Left ventricle myocardium inferior (tissue), 1 donor: Measurements from ENCODE around the gene COPG2. TPM values are rescaled to one million over a fixed set of nuclear protein-coding genes. Genes with fewer than 3 reads are reported as not detected.

Source experiments
- DNase-seq: peaks from one replicate; pipeline ENCODE4 v3.0.0-alpha.2; 2020
- H3K27ac ChIP-seq: fragments of 200-600 bp; replicated peaks from 2 replicates; pipeline ENCODE4 v1.8.0; 2021
- H3K27me3 ChIP-seq: fragments of 200-600 bp; 2 replicates; pipeline ENCODE4 v1.8.0; 2021; ENCODE audit warnings: low read depth
- H3K36me3 ChIP-seq: fragments of 200-600 bp; 2 replicates; pipeline ENCODE4 v1.8.0; 2021
- H3K4me1 ChIP-seq: fragments of 200-600 bp; 2 replicates; pipeline ENCODE4 v1.8.0; 2021
- H3K4me3 ChIP-seq: fragments of 200-600 bp; 2 replicates; pipeline ENCODE4 v1.8.0; 2021; ENCODE audit warnings: mild to moderate bottlenecking, moderate library complexity
- H3K9me3 ChIP-seq: fragments of 200-600 bp; replicated peaks from 2 replicates; pipeline ENCODE4 v1.8.0; 2021
- intact Hi-C: fragments of 100-400 bp; cut with micrococcal nuclease; formaldehyde crosslinking; loops from one replicate; pipeline ENCODE4 v1.11.0; 2022
- microRNA-seq: library from miRNA; unstranded; fragments of <30 nt; microRNA quantifications from one replicate; pipeline ENCODE4 v1.2.0, GENCODE V29; 2020
- total RNA-seq: library from RNA; stranded (reverse); fragmentation: NEBNext Ultra II Directional; extraction: Animal tissue kit (Norgen Biotek cat#: 25700); gene quantifications from one replicate; pipeline ENCODE4 v1.2.1, GENCODE V29; 2021
- TF ChIP-seq, protein P1 (sequence below): fragments of 200-600 bp; IDR thresholded peaks from 2 replicates; pipeline ENCODE4 v1.8.0; 2021; ENCODE audit warnings: antibody characterized with exemption, mild to moderate bottlenecking, borderline replicate concordance
- donor health status: DM: no; HTN: yes; CAD: no; lungs with severe emphysema.

Gene COPG2
- total RNA-seq, 1 donor from 2014 or later = 16.9 TPM

DNA sequence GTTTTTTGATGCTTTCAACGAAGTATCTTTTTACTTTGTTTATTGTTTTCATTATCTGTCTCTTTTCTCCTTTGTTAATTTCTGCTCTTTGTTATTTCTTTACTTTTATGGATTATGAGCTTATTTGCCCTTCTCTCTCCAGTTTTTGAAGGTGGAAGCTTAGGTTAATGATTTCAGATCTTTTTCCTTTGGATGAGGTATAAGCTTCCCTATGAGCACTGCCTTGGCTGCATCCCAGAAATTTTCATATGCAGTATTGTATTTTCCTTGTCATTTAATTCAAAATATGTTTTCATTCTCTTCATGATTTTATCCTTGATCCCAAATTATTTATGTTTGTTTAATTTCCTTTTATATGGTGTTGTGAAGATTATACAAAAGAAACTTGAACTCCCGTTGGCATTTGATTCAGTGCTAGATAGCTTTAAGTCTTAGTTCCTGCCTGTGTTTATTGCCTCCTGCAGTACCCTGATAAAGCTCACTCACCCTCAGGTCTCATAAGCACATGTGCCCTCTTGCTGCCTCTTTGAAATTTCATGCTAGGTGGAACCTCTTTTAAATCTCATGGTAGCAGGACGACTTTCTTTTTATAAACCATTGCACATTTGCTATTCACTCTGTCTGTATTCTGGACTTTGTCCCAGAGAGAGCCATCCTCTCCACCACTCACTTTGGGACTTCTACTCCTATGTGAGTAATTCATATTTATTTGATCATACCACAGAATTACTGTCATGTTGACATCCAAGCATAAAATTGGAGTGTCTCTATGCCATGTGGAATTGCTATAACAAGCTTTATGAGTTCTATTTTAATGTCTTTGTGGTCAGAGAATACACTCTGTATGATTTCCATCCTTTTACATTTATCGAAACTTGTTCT, 204.8 kb downstream of the COPG2 start:
- intact Hi-C loops = no loop called here
- no peaks in the 10 kb centered on the region for H3K4me1 ChIP-seq
- TF ChIP-seq, protein P1, sequence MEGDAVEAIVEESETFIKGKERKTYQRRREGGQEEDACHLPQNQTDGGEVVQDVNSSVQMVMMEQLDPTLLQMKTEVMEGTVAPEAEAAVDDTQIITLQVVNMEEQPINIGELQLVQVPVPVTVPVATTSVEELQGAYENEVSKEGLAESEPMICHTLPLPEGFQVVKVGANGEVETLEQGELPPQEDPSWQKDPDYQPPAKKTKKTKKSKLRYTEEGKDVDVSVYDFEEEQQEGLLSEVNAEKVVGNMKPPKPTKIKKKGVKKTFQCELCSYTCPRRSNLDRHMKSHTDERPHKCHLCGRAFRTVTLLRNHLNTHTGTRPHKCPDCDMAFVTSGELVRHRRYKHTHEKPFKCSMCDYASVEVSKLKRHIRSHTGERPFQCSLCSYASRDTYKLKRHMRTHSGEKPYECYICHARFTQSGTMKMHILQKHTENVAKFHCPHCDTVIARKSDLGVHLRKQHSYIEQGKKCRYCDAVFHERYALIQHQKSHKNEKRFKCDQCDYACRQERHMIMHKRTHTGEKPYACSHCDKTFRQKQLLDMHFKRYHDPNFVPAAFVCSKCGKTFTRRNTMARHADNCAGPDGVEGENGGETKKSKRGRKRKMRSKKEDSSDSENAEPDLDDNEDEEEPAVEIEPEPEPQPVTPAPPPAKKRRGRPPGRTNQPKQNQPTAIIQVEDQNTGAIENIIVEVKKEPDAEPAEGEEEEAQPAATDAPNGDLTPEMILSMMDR = no peak
- H3K4me3 ChIP-seq = no peak overlapping the region
- no peak overlapping the region for H3K27ac ChIP-seq
- H3K27me3 ChIP-seq = peaks cover 1% of the 10 kb centered on the region
- no peak for DNase-seq
- H3K9me3 ChIP-seq = peaks cover 31% of the 10 kb centered on the region
- H3K36me3 ChIP-seq = no peaks in the 10 kb centered on the region

DNA sequence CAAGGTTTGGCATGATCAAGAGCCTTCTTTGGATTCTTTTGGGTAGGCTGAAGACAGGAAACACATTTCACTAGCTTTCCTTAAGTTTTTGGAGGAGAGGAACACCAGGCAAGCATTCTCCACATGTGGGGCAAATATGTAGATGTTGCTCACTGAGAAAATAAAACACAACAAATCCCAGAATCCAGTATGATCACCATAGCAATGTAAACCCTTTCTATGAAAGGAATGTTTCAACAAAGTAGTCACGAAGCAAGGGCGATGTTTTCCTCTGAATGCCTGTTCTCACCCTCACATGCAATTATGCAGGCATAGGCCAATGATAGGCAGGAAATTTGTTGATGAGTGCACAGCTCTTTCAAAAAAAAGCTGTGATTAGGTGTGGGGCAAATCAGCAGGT, 207.3 kb downstream of the COPG2 start:
- H3K9me3 ChIP-seq = peaks cover 33% of the 10 kb centered on the region
- no peaks in the 10 kb centered on the region for H3K27me3 ChIP-seq
- H3K4me1 ChIP-seq = no peaks in the 10 kb centered on the region
- no peaks in the 10 kb centered on the region for H3K36me3 ChIP-seq
- no peak overlapping the region for H3K27ac ChIP-seq
- no peak overlapping the region for H3K4me3 ChIP-seq
- intact Hi-C loops = no loop called here
- TF ChIP-seq, protein P1 = no peak
- DNase-seq = no peak

GRCh38 chr7:130458257-130458656, 210.3 kb downstream of the COPG2 start:
- intact Hi-C loops = no loop called here
- Histone ChIP-seq H3K9me3 (peaks cover 20% of the 10 kb centered on the region), H3K4me3 (no peak overlapping the region), H3K4me1 (no peaks in the 10 kb centered on the region), H3K27ac (no peak overlapping the region), H3K36me3 (no peaks in the 10 kb centered on the region), H3K27me3 (no peaks in the 10 kb centered on the region)
- TF ChIP-seq, protein P1 = no peak
- no peak for DNase-seq

Small RNA genes within 50 kb of the gene (microRNA-seq; reads per million reads assigned to microRNA genes)
- gene MIR335 = 1,127 reads per million, percentile 85 among the genes with 10 or more reads in this experiment

Other genes starting within 250 kb of the COPG2 start
- 5.8 TPM for gene CEP41, start 227.7 kb downstream of the COPG2 start, total RNA-seq
- gene MEST, start 176.7 kb downstream of the COPG2 start, total RNA-seq = 4.9 TPM
- gene TSGA13, start 17.8 kb upstream of the COPG2 start, total RNA-seq = not detected
- 0.11 TPM for gene KLF14, start 65.5 kb upstream of the COPG2 start, total RNA-seq